HG03378 (cell line): ENCODE data around the gene SLC6A17.

Source experiments
- ATAC-seq: cut with Tn5 transposase; IDR thresholded peaks from one replicate; pipeline ENCODE4 v1.9.1; 2021; ENCODE audit warnings: mild to moderate bottlenecking, moderate library complexity; ENCODE audit not compliant: unreplicated experiment

Gene SLC6A17

GRCh38 chr1:110215621-110216515, 65.6 kb downstream of the SLC6A17 start:
- no peak for ATAC-seq

GRCh38 chr1:110216844-110217444, 66.7 kb downstream of the SLC6A17 start:
- ATAC-seq, result no peak

GRCh38 chr1:110218137-110218536, 67.8 kb downstream of the SLC6A17 start:
- ATAC-seq, result no peak

DNA sequence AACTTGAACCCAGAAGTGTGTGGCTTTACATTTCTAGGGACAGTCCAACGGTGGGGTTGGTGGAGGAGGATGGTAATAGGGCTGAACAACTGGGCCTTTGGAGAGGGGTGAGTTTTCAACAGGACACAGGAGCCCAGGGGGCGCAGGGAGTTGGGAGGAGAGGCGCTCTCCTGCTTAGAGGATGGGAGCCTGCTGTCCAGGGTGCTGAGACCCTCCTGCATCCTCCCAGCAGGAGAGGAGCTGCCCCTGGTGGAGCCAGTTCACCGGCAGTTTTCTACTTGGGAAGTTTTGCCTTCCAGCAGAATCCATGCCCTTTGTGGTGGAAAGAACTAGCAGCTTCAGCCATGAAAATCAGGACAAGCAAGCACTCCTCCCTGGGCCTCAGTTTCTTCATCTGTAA, 68.4 kb downstream of the SLC6A17 start:
- no peak for ATAC-seq

GRCh38 chr1:110220324-110220723, 70.0 kb downstream of the SLC6A17 start:
- ATAC-seq, result no peak

GRCh38 chr1:110221119-110221518, 70.8 kb downstream of the SLC6A17 start:
- no peak for ATAC-seq

- ATAC-seq, result no peak
Observed at GRCh38 chr1:110223127-110223526, 72.8 kb downstream of the SLC6A17 start.

GRCh38 chr1:110223581-110223980, 73.3 kb downstream of the SLC6A17 start:
- ATAC-seq, result no peak

DNA sequence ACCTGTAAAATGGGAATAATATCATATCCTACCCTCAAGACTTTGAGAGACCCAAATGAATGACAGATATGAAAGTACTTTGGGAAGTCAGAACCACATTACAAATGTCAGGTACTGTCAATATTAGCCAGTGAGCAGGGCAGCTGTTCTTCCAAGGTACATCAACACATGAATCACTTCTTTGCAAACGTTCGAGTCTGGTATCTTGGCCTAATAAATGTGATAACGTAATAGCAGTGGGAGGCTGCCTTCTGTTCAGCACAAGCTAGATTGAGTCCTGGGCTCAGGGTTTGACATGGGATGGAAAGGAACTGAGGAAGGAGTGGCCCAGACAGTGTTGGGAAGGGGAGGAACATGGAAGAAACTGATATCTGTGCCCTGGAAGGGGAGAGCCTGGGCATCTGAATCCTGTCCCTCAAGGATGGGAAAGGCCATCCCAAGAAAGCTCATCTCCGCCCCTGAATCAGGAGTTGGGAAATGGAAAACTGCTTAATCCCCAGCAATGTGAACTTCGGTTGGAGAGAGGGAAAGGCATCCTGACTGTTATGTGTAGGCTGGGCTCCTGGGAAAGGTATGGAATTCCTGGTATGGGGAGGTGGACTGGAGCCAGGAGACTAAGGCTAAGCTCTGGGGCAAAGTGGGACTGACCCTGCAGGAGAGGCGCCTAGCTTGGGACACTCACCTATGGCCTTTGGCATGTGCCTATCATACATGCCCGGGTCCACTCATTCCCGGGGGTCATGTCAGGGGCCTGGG, 74.1 kb downstream of the SLC6A17 start:
- no peak for ATAC-seq

DNA sequence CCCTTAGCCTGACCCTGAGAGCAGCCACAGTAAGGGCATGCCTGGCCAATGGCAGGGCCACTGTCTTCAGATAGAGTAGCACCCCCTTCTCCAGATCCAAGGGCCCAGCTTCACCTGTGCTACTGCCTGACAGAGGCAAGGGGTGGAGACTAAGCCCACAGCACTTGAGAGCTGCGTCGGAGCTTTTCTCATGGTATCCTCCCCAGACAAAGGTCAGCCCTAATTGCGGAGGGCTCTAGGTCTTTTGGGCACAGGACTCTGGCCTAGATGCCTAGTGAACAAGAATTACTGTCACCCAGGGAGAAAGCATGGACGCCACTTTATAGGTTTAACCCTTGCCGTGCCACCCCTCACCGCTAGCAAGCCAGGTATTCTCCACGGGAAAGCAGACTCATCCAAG, 74.9 kb downstream of the SLC6A17 start:
- ATAC-seq, result no peak

- ATAC-seq, result no peak
Observed at GRCh38 chr1:110225756-110226404, 75.6 kb downstream of the SLC6A17 start.

- ATAC-seq, result no peak
Observed at GRCh38 chr1:110227774-110228173, 77.5 kb downstream of the SLC6A17 start.

- no peak for ATAC-seq
Observed at GRCh38 chr1:110228381-110228780, 78.1 kb downstream of the SLC6A17 start.

- no peak for ATAC-seq
Observed at GRCh38 chr1:110228869-110229268, 78.6 kb downstream of the SLC6A17 start.

- no peak for ATAC-seq
Observed at GRCh38 chr1:110229348-110230001, 79.2 kb downstream of the SLC6A17 start.

GRCh38 chr1:110230381-110231199, 80.3 kb downstream of the SLC6A17 start:
- ATAC-seq, result no peak

- ATAC-seq, result no peak
Observed at GRCh38 chr1:110233861-110234260, 83.6 kb downstream of the SLC6A17 start.

DNA sequence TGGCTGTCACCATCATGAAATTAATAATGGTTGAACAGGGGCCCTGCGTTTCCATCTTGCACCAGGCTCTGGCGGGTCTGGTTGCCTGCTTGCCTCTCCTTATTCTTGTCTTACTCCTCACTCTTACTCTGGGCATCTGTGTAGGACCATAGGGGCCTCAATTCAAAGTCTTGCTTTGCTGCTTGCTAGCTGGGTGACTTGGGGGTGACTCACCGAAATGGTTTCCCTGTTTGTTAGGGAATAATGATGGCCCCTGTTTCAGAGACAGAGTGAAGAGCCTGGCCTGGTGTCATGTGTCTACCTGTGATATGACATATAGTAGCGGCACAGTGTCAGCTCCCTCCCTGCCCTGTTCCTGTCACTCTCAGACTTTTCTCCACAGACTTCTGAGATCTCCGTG, 84.4 kb downstream of the SLC6A17 start:
- ATAC-seq, result no peak

- no peak for ATAC-seq
Observed at GRCh38 chr1:110235181-110235833, 85.0 kb downstream of the SLC6A17 start.
